T-helper 1 cell treated with Interleukin-12 subunit alpha and Interleukin-12 subunit beta and Interleukin-4 antibody, amounts not matched to agents 30 ng/mL and 1 ng/mL, for 36 hours (primary cell): Measurements from ENCODE around the gene OPRL1. TPM values are rescaled to one million over a fixed set of nuclear protein-coding genes. Genes with fewer than 3 reads are reported as not detected.

Source experiments
- intact Hi-C: fragments of 100-400 bp; cut with micrococcal nuclease; formaldehyde crosslinking; loops from one replicate; pipeline ENCODE4 v1.15.1; 2024
- total RNA-seq: library from RNA; stranded (reverse); gene quantifications from 2 replicates; pipeline ENCODE4 v1.2.3, GENCODE V29; 2022

Gene OPRL1
- total RNA-seq, 1 donor from 2014 or later = 0.64 TPM

- intact Hi-C loops = no loop called here
Observed at GRCh38 chr20:64041040-64041780, 38.7 kb upstream of the OPRL1 start.

DNA sequence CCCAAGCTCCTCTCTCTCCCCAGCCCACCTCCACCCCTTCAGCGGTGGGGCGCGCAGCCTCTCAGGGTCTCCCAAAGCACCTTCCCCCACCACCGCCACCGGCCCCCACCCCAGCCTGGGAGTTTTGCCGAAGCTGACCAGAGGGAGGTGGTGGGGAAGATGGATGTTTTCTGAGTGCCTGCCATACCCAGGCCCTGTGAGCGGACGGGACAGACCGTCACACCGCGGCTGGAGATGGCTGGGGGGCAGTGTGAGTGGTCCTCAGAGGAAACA, 38.2 kb upstream of the OPRL1 start:
- intact Hi-C loops = no loop called here

- intact Hi-C loops = no loop called here
Observed at GRCh38 chr20:64042054-64042781, 37.7 kb upstream of the OPRL1 start.

- intact Hi-C loops = no loop called here
Observed at GRCh38 chr20:64043768-64044167, 36.1 kb upstream of the OPRL1 start.

DNA sequence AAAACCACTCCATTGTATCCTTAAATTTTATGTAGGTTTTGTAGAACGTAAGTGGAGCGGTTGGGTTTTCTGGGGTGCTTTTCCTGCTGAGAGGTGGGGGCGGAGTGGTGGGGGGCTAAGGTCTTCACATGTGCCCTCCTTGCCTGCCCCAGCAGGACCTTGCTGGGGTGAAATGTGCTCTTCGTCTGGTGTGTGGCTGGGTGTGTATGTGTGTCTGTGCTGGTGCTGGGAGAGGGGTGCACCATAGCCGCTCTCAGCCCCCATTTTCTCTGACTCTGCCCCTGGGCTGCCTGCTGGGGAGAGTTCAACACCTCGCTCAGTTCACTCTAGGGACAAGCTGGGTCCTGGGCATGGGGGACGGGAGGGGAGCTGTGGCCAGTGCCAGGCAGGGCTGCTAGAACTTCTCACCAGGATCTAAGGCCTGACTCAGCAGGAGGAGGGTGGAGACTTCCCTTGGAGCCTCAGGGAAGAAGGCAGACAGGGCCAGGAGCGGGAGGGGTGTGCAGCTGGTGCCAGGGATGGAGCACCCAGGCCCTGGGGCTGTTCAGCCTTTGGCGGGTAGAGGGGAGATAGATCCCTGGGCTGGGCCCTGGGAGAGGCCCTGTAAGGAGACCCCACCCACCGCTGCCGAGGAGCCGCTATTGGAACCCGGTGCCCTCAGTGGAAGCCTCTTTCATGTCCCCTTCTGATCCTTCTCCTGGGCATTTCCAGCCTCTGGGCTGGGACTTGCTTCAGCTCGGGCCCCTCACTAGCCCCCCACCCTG, 35.2 kb upstream of the OPRL1 start:
- intact Hi-C loops = no loop called here

- intact Hi-C loops = no loop called here
Observed at GRCh38 chr20:64045346-64046011, 34.4 kb upstream of the OPRL1 start.

DNA sequence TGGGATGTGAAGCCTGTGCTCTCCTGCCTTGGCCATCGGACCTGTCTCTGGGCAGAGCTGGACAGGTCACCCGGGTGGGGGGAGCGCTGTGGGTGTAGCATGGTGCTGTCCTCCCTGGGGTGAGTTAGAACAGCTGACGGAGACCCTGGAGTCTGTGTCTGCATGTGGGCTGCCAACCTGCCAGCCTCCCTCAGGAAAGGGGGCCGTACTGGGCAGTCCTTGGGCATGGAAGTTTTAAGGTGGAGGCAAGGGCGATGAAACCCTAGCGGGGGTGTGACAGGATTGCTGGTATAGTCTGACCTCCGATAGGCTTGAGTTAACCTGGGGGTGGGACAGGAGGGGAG, 32.9 kb upstream of the OPRL1 start:
- intact Hi-C loops = no loop called here

GRCh38 chr20:64047968-64048401, 31.9 kb upstream of the OPRL1 start:
- intact Hi-C loops = no loop called here

DNA sequence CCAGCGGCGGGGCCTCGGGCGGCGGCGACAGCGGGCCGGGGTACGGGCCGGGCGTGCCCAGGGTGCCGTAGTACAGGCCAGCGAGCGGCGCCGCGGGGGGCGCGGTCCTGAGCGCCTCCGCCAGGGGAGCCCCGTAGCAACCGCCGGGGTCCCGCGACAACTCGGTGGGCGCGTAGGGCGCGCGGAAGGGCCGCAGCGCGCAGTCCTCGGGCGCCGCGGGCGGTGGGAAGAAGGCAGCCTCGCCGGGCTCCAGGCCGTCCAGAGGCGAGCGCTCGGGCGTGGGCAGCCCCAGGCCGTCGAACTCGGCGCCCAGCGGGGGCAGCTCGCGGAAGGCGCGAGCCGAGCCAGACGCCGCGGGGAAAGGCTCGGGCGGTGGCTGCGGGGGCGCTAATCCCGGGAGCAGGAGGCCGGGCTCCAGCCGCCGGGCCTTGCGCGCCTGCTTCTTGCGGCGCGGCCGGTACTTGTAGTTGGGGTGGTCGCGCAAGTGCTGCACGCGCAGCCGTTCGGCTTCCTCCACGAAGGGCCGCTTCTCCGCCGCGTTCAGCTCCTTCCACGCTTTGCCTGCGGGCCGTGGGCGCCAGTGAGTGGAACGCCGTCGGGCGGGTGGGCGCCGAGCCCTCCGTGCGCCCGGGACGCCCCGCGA, 31.4 kb upstream of the OPRL1 start:
- intact Hi-C loops = loop anchor here (1.0 kb wide), 1 partner anchor 9 kb away; no protein-coding TSS in a partner anchor

DNA sequence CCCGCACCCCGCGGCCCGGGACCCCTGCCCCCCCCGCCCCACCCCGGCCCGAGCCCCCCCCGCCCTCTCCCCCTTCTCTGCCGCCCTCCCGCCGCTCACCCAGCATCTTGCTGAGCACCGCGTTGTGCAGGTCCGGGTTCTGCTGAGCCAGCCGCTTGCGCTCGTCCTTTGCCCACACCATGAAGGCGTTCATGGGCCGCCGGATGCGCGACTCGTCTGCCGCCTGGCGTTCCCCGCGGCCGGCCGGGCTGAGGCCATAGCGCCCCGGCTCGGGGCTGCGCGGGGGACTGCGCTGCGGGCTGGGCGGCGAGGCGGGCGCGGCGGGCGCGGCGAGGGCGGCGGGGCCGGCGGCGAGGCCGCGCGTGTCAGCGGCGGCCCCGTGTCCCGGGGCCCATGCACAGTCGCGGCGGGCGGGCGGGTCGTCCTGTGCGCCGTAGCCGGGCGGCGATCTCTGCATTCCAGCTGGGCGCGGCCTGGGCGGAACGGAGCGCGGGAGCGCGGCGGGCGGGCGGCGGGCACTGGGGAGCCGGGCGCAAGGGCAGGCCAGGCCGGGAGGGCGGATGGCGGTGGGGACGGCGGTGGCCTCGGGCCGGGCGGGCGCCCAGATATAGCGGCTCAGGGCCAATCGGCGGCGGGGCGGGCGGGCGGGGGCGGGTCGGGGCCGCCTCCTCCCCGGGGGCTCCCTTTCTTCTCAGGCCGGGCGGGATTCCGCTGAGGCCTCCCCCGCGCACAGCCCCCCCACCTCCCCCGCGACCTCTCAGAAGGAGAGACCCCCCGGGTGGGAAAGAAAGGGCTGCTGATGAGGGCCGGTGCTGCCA, 30.6 kb upstream of the OPRL1 start, which contains the start of gene SOX18:
TSS of gene SOX18 (minus strand) at position 580 of the 818 bp plus-strand sequence. CDS start at position 457, 123 bp downstream.
- intact Hi-C loops = loop anchor here (1.0 kb wide), 1 partner anchor 10 kb away; no protein-coding TSS in a partner anchor

- intact Hi-C loops = loop anchor here (1.0 kb wide), 1 partner anchor 11 kb away; no protein-coding TSS in a partner anchor
Observed at GRCh38 chr20:64049878-64050260, 30.0 kb upstream of the OPRL1 start.

DNA sequence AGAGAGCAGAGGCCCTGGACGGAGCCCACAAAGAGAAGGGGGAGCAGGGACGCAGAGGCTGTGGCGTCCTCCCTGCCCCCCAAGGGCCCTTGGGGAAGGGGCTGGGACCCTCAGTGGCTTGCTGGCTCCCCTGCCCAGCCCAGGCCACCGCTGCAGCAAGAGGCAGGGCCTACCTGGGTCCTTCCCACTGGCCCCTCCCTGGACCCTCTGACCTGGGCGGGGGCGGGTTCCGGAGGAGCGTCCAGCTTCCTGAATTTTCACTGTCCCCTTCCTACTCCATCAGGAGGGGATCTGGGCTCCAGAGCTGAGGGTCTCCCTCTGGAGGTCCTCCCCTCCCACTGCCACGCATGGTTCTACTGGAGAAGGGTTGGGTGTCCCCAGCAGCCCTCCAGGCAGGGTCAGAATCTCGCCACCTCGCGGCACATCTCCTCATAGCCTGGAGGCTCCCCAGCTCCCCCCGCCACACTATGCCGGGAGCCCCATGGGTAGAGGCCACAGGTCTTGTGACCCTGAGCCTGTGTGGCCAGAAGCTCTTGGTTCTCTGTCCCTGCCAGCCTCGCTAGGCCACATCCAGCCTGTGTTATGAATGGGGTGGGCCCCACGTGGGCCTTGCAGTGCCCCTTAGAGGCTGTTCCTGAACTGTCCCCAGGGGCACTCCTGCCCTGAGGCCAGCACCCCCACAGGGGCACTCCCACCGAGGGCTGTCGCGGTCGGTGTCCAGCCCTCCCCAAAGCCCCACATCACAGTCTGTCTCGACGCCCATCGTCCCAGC, 29.4 kb upstream of the OPRL1 start:
- intact Hi-C loops = no loop called here

- intact Hi-C loops = no loop called here
Observed at GRCh38 chr20:64051033-64051452, 28.8 kb upstream of the OPRL1 start.

DNA sequence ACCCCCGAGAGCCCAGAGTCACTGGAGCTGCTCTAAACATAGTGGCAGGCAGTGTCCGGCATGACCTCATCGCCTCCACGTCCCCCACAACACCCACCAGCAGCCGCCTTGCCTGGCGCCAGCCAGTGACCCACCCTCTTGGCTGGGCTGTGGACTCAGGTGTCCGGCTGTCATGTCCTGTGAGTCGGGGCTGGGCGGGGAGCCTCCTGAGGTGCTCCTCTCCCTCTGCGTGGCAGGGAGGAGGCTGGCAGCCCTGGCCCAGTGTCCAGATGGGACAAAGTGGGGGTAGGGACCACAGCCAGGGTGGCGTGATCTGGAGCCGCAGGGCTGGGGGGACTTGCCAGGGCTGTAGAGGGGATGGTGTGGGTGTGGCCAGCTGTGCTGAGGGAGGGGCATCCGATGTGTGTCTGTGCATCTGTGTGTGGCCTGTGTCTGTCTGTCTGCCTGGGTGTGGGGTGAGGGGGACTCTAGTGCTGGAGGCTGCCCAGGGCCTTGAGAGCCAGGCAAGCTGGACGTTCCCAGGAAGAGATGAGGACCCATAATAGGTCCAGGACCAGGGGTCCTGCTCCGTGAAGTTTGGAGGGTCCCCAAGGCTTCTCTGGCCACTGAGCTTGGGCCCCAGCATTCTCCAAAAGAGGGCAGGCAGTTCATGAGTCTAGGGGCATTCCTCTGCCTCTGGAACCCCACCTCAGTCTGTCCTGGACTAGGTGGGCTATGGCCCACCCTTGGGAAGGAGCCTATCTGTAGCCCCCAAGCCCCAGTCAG, 28.1 kb upstream of the OPRL1 start:
- intact Hi-C loops = no loop called here

DNA sequence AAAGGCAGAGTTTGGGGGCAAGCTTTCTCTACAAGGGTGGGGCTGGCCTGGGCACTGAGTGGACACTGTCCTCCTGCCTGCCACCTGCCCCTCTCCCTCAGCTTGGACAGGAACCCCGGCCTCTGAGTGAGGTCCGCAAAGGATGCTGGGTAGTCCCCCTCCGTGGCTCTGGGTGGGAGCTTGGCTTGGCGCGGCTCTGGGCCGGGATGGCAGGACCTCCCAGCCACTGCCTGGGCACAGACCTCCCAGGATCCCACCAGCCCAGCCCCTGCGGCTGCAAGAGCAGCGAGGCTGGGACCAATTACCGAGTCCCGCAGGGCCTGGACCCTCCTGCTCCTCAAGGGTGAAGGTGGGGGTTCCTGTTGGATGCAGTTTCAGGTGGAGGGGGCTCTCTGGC, 27.6 kb upstream of the OPRL1 start:
- intact Hi-C loops = no loop called here

GRCh38 chr20:64052987-64053840, 26.7 kb upstream of the OPRL1 start:
- intact Hi-C loops = no loop called here

DNA sequence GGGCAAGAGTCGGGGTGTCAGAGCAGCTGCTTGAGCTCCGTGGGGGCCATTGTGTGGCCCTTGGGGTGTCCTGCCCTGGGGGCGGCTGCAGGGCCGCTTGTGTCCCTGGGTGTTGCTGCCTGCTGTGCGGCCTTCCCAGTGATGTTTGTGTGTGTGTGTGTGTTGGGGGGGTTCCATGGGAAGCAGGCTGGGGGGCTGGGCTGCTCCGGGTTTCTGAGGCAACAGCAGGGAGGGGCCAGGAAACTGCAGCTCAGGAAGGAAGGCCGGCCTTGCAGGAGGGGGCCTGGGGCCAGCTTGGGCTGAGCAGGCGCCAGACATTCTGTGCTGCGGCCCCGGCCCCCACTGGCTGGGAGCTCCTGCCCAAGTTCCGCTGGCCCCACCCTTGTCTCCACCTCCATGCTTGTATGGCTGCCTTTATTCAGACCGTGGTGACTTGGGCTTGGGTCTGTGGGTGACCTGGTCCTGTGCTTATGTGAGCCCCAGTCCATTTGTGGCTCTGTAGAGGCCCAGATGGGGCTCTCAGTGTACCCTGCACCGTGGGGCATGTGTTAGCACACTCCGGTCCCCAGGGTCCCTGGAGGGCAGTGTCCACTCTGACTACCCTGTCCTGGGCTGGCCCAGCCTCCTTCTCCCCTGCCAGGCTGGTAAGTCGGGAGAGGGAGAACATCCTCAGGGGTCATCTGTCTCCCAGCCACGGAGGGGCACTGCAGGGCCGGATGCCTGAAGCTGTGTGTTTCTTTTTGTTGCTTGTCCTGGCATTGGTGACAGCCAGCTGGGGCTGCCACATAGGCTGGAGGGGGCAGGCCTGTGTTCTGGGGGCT, 25.8 kb upstream of the OPRL1 start:
- intact Hi-C loops = no loop called here
